GM23248 (cell line): ENCODE results near the gene UBTD2. TPM values are rescaled to one million over a fixed set of nuclear protein-coding genes. Genes with fewer than 3 reads are reported as not detected.
"Not testable (repeated sequence)": the region's sequence is repeated elsewhere in the genome, so short reads cannot be mapped to it uniquely, and the experiment has no call there.

ENCODE experiments used
- DNase-seq: peaks from one replicate; pipeline ENCODE4 v3.0.0-alpha.2; 2015
- H2AFZ ChIP-seq: fragments of 200-600 bp; sonication (generic); 2 replicates; pipeline ENCODE4 v1.6.1; 2016; ENCODE audit warnings: antibody characterized with exemption
- H3F3A ChIP-seq: fragments of 200-600 bp; sonication (generic); 2 replicates; pipeline ENCODE4 v1.6.1; 2016; ENCODE audit warnings: mild to moderate bottlenecking, antibody characterized with exemption, mixed run types; ENCODE audit not compliant: insufficient read depth
- H3K27ac ChIP-seq: fragments of 200-600 bp; sonication (generic); 2 replicates; pipeline ENCODE4 v1.5.1; 2016; ENCODE audit warnings: mild to moderate bottlenecking
- H3K27me3 ChIP-seq: fragments of 200-600 bp; sonication (generic); replicated peaks from 2 replicates; pipeline ENCODE4 v1.6.1; 2016; ENCODE audit warnings: mild to moderate bottlenecking; ENCODE audit not compliant: insufficient read depth
- H3K36me3 ChIP-seq: fragments of 200-600 bp; sonication (generic); 2 replicates; pipeline ENCODE4 v1.6.1; 2016; ENCODE audit warnings: low read depth, mild to moderate bottlenecking
- H3K4me1 ChIP-seq: fragments of 200-600 bp; sonication (generic); 2 replicates; pipeline ENCODE4 v1.6.1; 2016; ENCODE audit warnings: mild to moderate bottlenecking; ENCODE audit not compliant: insufficient read depth
- H3K4me2 ChIP-seq: fragments of 200-600 bp; sonication (generic); one replicate; pipeline ENCODE4 v1.6.1; 2016; ENCODE audit warnings: mild to moderate bottlenecking; ENCODE audit not compliant: unreplicated experiment
- H3K4me3 ChIP-seq: fragments of 200-600 bp; sonication (generic); 2 replicates; pipeline ENCODE4 v1.5.1; 2016; ENCODE audit warnings: mild to moderate bottlenecking
- H3K79me2 ChIP-seq: fragments of 200-600 bp; sonication (generic); 2 replicates; pipeline ENCODE4 v1.6.1; 2016; ENCODE audit warnings: mild to moderate bottlenecking; ENCODE audit not compliant: insufficient read depth
- H3K9ac ChIP-seq: fragments of 200-600 bp; sonication (generic); 2 replicates; pipeline ENCODE4 v1.6.1; 2016; ENCODE audit warnings: mild to moderate bottlenecking
- H3K9me2 ChIP-seq: fragments of 200-600 bp; sonication (generic); 2 replicates; pipeline ENCODE4 v1.6.1; 2016; ENCODE audit warnings: mixed run types, mild to moderate bottlenecking, moderate library complexity; ENCODE audit not compliant: insufficient read depth
- H3K9me3 ChIP-seq: fragments of 200-600 bp; sonication (generic); one replicate; pipeline ENCODE4 v1.6.1; 2017; ENCODE audit warnings: low read depth
- H4K20me1 ChIP-seq: fragments of 200-600 bp; sonication (generic); 2 replicates; pipeline ENCODE4 v1.6.0; 2016; ENCODE audit not compliant: insufficient read depth
- EZH2 ChIP-seq: fragments of 200-600 bp; sonication (generic); IDR thresholded peaks from 2 replicates; pipeline ENCODE4 v1.6.1; 2018; ENCODE audit warnings: antibody characterized with exemption, mild to moderate bottlenecking; ENCODE audit not compliant: insufficient read depth, poor library complexity, severe bottlenecking
- EZH2phosphoT487 ChIP-seq: fragments of 200-600 bp; sonication (generic); IDR thresholded peaks from 2 replicates; pipeline ENCODE4 v1.6.1; 2018; ENCODE audit warnings: antibody characterized with exemption, moderate library complexity, mild to moderate bottlenecking, low read depth; ENCODE audit not compliant: insufficient read depth
- WGBS, 2 experiments: methylation state at CpG; one replicate each; pipeline ENCODE4 v1.1.6; 2015 to 2017; ENCODE audit warnings: low lambda C conversion rate in 2 of 2, low coverage in 1 of 2; ENCODE audit errors: missing lambda C conversion rate in 2 of 2; 5-methylcytosine and 5-hydroxymethylcytosine counted together
- in situ Hi-C: fragments of 300-500 bp; cut with MboI; formaldehyde crosslinking; loops from 2 replicates; pipeline ENCODE4 v1.15.0; 2020
- polyA plus RNA-seq: library from polyadenylated mRNA; unstranded; fragments of >200 nt; fragmentation: Nextera tagmentation; extraction: Ambion mirVana; gene quantifications from 2 replicates; pipeline ENCODE4 v1.2.1, GENCODE V29; 2016
- total RNA-seq: library from RNA; depleted of rRNA; stranded (reverse); fragments of >200 nt; shearing (Covaris generic); gene quantifications from 2 replicates; pipeline ENCODE4 v1.2.3, GENCODE V29; 2014

UBTD2 gene
- total and polyA plus RNA-seq, 2 experiments from 2014 or later = 17.3 to 41.4 TPM

- no peak for DNase-seq
- H3K36me3 ChIP-seq = peaks cover 26% of the 10 kb centered on the region
- TF ChIP-seq EZH2phosphoT487 (no peak), EZH2 (no peak)
Observed at GRCh38 chr5:172213126-172213525, 70.4 kb downstream of the UBTD2 start.

GRCh38 chr5:172211676-172212075 lies 71.9 kb downstream of the UBTD2 start:
- DNase-seq = no peak
- Histone ChIP-seq H3K36me3 (peaks cover 26% of the 10 kb centered on the region), H3F3A (no peaks in the 10 kb centered on the region), H3K27me3 (no peaks in the 10 kb centered on the region), H3K9me3 (no peaks in the 10 kb centered on the region), H3K9ac (no peak overlapping the region), H3K79me2 (peaks cover 47% of the 10 kb centered on the region), H3K4me3 (no peak overlapping the region), H4K20me1 (no peaks in the 10 kb centered on the region; the same call in 1 of the 2 replicates), H3K9me2 (no peaks in the 10 kb centered on the region), H3K4me2 (no peak overlapping the region), H3K4me1 (no peaks in the 10 kb centered on the region), H3K27ac (no peak overlapping the region), H2AFZ (no peak overlapping the region)
- WGBS, 2 experiments = 92 to 93% methylated on average over 8 of the region's 8 CpGs
- TF ChIP-seq EZH2phosphoT487 (no peak), EZH2 (no peak)
- in situ Hi-C loops = no loop called here

More at GRCh38 chr5:172213126-172213525, 70.4 kb downstream of the UBTD2 start:
- Histone ChIP-seq H3K79me2 (peaks cover 56% of the 10 kb centered on the region), H3K27ac (no peak overlapping the region), H3K9me2 (no peaks in the 10 kb centered on the region), H3F3A (no peaks in the 10 kb centered on the region), H2AFZ (no peak overlapping the region), H3K9ac (no peak overlapping the region), H3K4me3 (no peak overlapping the region), H3K27me3 (no peaks in the 10 kb centered on the region), H3K4me1 (no peaks in the 10 kb centered on the region), H3K9me3 (no peaks in the 10 kb centered on the region), H3K4me2 (no peak overlapping the region), H4K20me1 (no peaks in the 10 kb centered on the region)
- WGBS, 2 experiments = 94 to 97% methylated on average over 4 of the region's 4 CpGs
- in situ Hi-C loops = no loop called here

GRCh38 chr5:172209714-172210113 lies 73.8 kb downstream of the UBTD2 start:
- no peak overlapping the region for H3K4me3 ChIP-seq
- H3K27me3 ChIP-seq = no peaks in the 10 kb centered on the region
- no peaks in the 10 kb centered on the region for H3K4me1 ChIP-seq
- H4K20me1 ChIP-seq = no peaks in the 10 kb centered on the region; the same call in 1 of the 2 replicates
- TF ChIP-seq EZH2phosphoT487 = no peak
- TF ChIP-seq EZH2 = no peak
- H3K36me3 ChIP-seq = peaks cover 26% of the 10 kb centered on the region
- H3K79me2 ChIP-seq = peaks cover 32% of the 10 kb centered on the region
- H2AFZ ChIP-seq = no peak overlapping the region
- H3F3A ChIP-seq = no peaks in the 10 kb centered on the region
- in situ Hi-C loops = no loop called here
- H3K27ac ChIP-seq = no peak overlapping the region
- H3K9me2 ChIP-seq = no peaks in the 10 kb centered on the region
- DNase-seq = no peak
- no peak overlapping the region for H3K4me2 ChIP-seq
- H3K9ac ChIP-seq = no peak overlapping the region
- H3K9me3 ChIP-seq = no peaks in the 10 kb centered on the region
- 100% methylated on average over 2 of the region's 2 CpGs for WGBS, 2 experiments

GRCh38 chr5:172207511-172207910 lies 76.1 kb downstream of the UBTD2 start:
- in situ Hi-C loops = no loop called here
- TF ChIP-seq EZH2phosphoT487 = no peak
- no peak for TF ChIP-seq EZH2

GRCh38 chr5:172205984-172206383 lies 77.6 kb downstream of the UBTD2 start:
- H3K36me3 ChIP-seq = peaks cover 15% of the 10 kb centered on the region; the same call in 1 of the 2 replicates
- peaks cover 15% of the 10 kb centered on the region for H3K79me2 ChIP-seq
- H4K20me1 ChIP-seq, H2AFZ ChIP-seq, H3K27me3 ChIP-seq, H3F3A ChIP-seq, H3K9me2 ChIP-seq, H3K4me3 ChIP-seq, H3K9ac ChIP-seq, H3K9me3 ChIP-seq, DNase-seq, H3K27ac ChIP-seq, in situ Hi-C loops, H3K4me2 ChIP-seq, H3K4me1 ChIP-seq: not testable (repeated sequence)
- 95 to 98% methylated on average over 11 of the region's 11 CpGs for WGBS, 2 experiments

More at GRCh38 chr5:172207511-172207910, 76.1 kb downstream of the UBTD2 start:
- Histone ChIP-seq H3K9ac (no peak overlapping the region), H3K4me1 (no peaks in the 10 kb centered on the region), H3F3A (no peaks in the 10 kb centered on the region), H3K27ac (no peak overlapping the region), H3K36me3 (peaks cover 21% of the 10 kb centered on the region), H4K20me1 (no peaks in the 10 kb centered on the region; the same call in 1 of the 2 replicates), H3K9me3 (no peaks in the 10 kb centered on the region), H3K79me2 (peaks cover 15% of the 10 kb centered on the region), H3K4me3 (no peak overlapping the region), H3K4me2 (no peak overlapping the region), H3K9me2 (no peaks in the 10 kb centered on the region), H3K27me3 (no peaks in the 10 kb centered on the region), H2AFZ (no peak overlapping the region)
- WGBS, 2 experiments = 54 to 62% methylated on average over 3 of the region's 3 CpGs
- DNase-seq = no peak
